Activated CD4-positive, alpha-beta T cell treated with anti-CD3 and anti-CD28 coated beads, Interleukin-2, amount 10 ng/mL, durations not matched to agents 24 days and 14 days (primary cell): Measurements from ENCODE around the gene HOXA5. TPM values are rescaled to one million over a fixed set of nuclear protein-coding genes. Genes with fewer than 3 reads are reported as not detected.

Source experiments
- DNase-seq: peaks from one replicate; pipeline ENCODE4 v3.0.0; 2022
- H3K27ac Mint-ChIP-seq: one replicate; pipeline ENCODE4 v1.8.0; 2022; ENCODE audit warnings: mild to moderate bottlenecking, mixed read lengths
- H3K27me3 Mint-ChIP-seq: one replicate; pipeline ENCODE4 v1.8.0; 2022; ENCODE audit warnings: mixed read lengths
- H3K36me3 Mint-ChIP-seq: one replicate; pipeline ENCODE4 v1.8.0; 2022; ENCODE audit warnings: low read depth, mild to moderate bottlenecking, mixed read lengths
- H3K4me1 Mint-ChIP-seq: one replicate; pipeline ENCODE4 v1.8.0; 2021; ENCODE audit warnings: mixed read lengths
- H3K4me3 Mint-ChIP-seq: one replicate; pipeline ENCODE4 v1.8.0; 2022; ENCODE audit warnings: mild to moderate bottlenecking, moderate library complexity, mixed read lengths
- H3K9me3 Mint-ChIP-seq: one replicate; pipeline ENCODE4 v1.8.0; 2021; ENCODE audit warnings: mixed read lengths
- intact Hi-C: fragments of 100-400 bp; cut with micrococcal nuclease; formaldehyde crosslinking; loops from one replicate; pipeline ENCODE4 v1.15.1; 2023
- total RNA-seq: library from RNA; stranded (reverse); gene quantifications from 2 replicates; pipeline ENCODE4 v1.2.3, GENCODE V29; 2022

HOXA5 gene
- total RNA-seq, 1 donor from 2014 or later, result not detected

GRCh38 chr7:27107391-27108381, 35.8 kb downstream of the HOXA5 start:
- no peak overlapping the region for H3K4me3 Mint-ChIP-seq
- DNase-seq, result no peak
- H3K27me3 Mint-ChIP-seq, result peaks cover 36% of the 10 kb centered on the region
- no peaks in the 10 kb centered on the region for H3K9me3 Mint-ChIP-seq
- H3K36me3 Mint-ChIP-seq, result no peaks in the 10 kb centered on the region
- intact Hi-C loops, result no loop called here
- no peak overlapping the region for H3K27ac Mint-ChIP-seq
- peaks cover 4% of the 10 kb centered on the region for H3K4me1 Mint-ChIP-seq

- intact Hi-C loops, result no loop called here
- Mint-ChIP-seq H3K27ac (no peak overlapping the region), H3K4me1 (peaks cover 4% of the 10 kb centered on the region), H3K36me3 (no peaks in the 10 kb centered on the region), H3K9me3 (no peaks in the 10 kb centered on the region), H3K27me3 (peaks cover 41% of the 10 kb centered on the region), H3K4me3 (no peak overlapping the region)
- no peak for DNase-seq
Measured at GRCh38 chr7:27106901-27107240, 36.6 kb downstream of the HOXA5 start.

DNA sequence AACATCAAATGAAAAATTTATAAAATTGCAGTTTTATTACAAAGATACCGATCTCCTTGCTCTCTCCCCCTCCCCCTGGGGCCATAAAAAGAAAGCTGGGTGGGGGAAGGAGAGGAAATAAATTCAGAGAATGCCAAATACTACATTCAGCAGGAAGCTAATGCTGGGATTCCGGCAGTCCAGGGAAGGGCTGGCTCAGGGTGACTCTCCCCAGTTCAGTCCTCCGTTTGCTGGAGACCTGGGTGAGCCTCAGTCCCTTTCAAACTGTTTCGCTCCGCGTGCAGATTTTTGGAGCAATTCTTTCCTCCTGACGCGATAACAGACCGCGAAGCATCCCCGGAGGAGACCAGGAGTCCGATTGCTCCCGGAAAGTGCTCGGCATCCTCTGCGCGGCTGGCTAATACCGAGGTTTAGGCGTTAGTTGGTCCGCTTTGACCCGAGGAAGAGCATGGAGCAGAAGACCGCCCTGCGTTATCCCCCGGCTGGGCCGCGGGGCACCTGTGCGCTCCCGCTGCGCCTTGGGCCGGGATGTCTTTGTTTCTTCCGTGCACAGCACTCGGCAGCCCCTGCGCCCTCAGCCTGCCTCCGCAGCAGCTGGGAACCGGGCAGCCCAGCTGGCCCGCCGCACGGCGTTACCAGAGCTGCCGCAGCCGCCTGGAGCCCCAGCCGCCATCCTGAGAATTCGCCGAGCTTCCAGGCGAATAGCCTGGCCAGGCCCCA, 37.1 kb downstream of the HOXA5 start:
- no peaks in the 10 kb centered on the region for H3K9me3 Mint-ChIP-seq
- peaks cover 4% of the 10 kb centered on the region for H3K4me1 Mint-ChIP-seq
- H3K27ac Mint-ChIP-seq, result no peak overlapping the region
- H3K36me3 Mint-ChIP-seq, result no peaks in the 10 kb centered on the region
- intact Hi-C loops, result no loop called here
- H3K27me3 Mint-ChIP-seq, result peaks cover 44% of the 10 kb centered on the region
- no peak overlapping the region for H3K4me3 Mint-ChIP-seq
- DNase-seq, result no peak

- DNase-seq, result no peak
- intact Hi-C loops, result no loop called here
- peaks cover 2% of the 10 kb centered on the region for H3K36me3 Mint-ChIP-seq
- H3K9me3 Mint-ChIP-seq, result no peaks in the 10 kb centered on the region
- H3K4me3 Mint-ChIP-seq, result no peak overlapping the region
- peaks cover 4% of the 10 kb centered on the region for H3K4me1 Mint-ChIP-seq
- no peak overlapping the region for H3K27ac Mint-ChIP-seq
- H3K27me3 Mint-ChIP-seq, result peaks cover 53% of the 10 kb centered on the region
Measured at GRCh38 chr7:27105301-27106031, 38.0 kb downstream of the HOXA5 start.

DNA sequence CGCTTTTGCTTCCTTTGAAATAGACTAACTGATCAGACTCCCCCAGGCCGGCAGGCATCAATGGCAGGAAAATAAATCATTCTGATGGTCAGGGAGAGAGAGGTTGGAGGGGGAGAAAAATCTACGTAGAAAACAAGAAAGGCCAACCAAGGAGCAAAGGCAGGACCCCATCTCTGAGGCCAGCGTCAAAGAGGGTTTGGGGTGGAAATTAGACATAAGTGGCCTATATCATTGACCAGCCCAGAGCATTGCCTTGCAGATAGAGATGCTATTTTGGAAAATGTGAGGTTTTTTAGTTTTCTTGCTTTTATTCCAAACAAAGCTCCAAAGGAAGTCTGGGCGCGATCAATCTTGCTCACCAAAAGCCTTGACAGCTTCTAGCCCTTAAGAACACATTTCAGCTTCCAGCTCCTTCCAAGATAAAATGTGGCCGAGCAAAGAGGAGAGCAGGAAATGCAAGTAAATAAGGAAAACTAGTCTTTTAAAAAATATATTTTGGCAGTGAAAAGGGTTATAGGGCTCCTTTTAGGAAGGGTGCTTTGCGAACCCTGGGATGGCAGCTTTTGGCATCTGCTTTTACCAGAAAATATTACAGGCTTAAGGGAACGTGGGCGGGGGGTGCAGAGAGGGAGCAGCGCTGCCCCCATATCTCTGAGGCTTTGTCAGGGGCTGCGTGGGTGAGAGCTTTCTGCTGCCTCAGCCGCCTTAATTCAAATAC, 39.0 kb downstream of the HOXA5 start:
- intact Hi-C loops, result no loop called here
- no peak for DNase-seq
- Mint-ChIP-seq H3K27ac (no peak overlapping the region), H3K36me3 (peaks cover 4% of the 10 kb centered on the region), H3K4me1 (peaks cover 4% of the 10 kb centered on the region), H3K4me3 (no peak overlapping the region), H3K9me3 (no peaks in the 10 kb centered on the region), H3K27me3 (peaks cover 62% of the 10 kb centered on the region)

DNA sequence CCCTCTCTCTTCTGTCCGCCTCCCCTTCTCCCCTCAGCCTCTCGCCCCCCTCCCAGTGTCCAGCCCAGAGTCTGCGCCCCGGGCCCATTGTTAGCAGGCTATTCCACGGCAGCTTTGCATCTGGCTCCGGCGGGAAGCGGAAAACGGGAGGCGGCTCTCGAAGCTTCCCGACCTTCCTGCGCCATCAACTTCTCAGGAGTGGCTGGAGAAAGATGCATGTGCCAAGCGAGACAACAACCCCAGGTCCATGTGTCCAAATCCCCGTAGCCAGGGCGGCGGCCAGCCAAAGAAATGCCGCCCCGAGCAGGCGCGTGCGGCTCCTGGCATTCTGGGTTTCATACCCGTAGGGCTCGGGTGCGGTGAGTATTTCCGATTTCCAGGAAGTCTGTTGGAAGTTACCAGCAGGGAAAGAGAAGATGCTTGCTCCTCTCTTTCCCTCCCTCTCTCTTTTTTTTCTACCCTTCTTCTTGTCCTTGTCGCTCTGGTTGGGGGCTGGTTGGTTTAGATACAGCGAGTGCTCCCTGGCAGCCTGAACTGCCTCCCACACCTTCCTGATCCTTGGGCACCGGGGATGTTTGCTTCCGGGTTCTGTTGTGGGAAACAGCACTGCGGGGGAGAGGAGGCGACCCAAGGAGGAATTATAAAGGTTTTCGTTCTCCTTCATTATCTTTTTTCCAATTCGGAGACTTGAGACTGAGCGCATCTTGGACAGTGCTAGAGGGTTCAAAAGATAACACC, 39.8 kb downstream of the HOXA5 start:
- intact Hi-C loops, result no loop called here
- H3K36me3 Mint-ChIP-seq, result peaks cover 6% of the 10 kb centered on the region
- peaks cover 4% of the 10 kb centered on the region for H3K4me1 Mint-ChIP-seq
- H3K27me3 Mint-ChIP-seq, result peaks cover 71% of the 10 kb centered on the region
- DNase-seq, result no peak
- no peaks in the 10 kb centered on the region for H3K9me3 Mint-ChIP-seq
- no peak overlapping the region for H3K27ac Mint-ChIP-seq
- H3K4me3 Mint-ChIP-seq, result no peak overlapping the region

DNA sequence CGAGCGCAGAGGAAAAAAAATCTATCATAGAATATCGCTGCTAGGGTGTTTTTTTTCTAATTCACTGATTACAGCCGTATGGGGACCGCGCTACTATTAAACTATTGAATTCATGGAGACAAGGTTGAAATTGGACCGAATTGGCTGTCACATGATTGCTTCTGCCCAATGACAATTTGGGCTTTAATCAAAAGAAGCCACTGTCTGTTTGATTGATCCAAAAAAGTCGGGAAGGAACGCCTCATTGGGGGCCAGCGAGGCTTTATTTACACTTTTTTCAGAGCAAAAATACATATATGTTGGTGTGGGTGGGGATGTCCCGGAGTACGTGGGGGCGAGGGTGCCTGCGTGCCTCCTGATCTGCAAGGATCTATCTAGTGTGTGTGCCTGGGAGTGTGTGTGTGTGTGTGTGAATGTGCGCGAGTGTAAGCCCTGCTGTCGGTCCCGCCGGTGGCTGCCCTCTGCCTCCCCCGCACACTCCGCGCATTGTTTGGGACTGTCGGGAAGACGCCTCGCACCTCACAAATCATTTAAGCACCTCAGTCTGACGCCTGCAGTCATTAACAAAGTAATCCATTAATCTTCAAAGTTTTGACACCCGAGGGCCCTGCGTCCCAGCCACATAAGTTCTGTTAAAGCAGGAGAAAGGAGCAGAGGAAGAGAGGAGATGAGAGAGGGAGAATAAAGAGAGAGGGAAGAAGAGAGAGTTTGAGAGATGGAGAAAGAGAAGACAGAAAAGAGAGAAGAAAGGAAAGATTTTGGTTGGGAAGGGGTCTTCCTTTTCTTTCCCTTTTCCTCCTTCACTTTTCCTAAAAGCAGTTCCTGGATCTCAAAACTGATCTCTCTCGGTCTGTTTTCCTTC, 40.7 kb downstream of the HOXA5 start, which contains the start of gene HOXA2:
TSS of gene HOXA2 (minus strand) at position 103 of the 862 bp plus-strand sequence. CDS start 183 bp downstream, outside the sequence.
- DNase-seq, result no peak
- peaks cover 7% of the 10 kb centered on the region for H3K4me1 Mint-ChIP-seq
- no peaks in the 10 kb centered on the region for H3K9me3 Mint-ChIP-seq
- peaks cover 78% of the 10 kb centered on the region for H3K27me3 Mint-ChIP-seq
- no peak within 1 kb of the TSS for H3K27ac Mint-ChIP-seq
- no peak within 1 kb of the TSS for H3K4me3 Mint-ChIP-seq
- H3K36me3 Mint-ChIP-seq, result peaks cover 6% of the 10 kb centered on the region
- intact Hi-C loops, result no loop called here

- Mint-ChIP-seq H3K4me3 (no peak overlapping the region), H3K36me3 (peaks cover 10% of the 10 kb centered on the region), H3K27me3 (peaks cover 85% of the 10 kb centered on the region), H3K9me3 (peaks cover 3% of the 10 kb centered on the region), H3K4me1 (peaks cover 12% of the 10 kb centered on the region), H3K27ac (no peak overlapping the region)
- intact Hi-C loops, result no loop called here
- no peak for DNase-seq
Measured at GRCh38 chr7:27101957-27102580, 41.4 kb downstream of the HOXA5 start.

DNA sequence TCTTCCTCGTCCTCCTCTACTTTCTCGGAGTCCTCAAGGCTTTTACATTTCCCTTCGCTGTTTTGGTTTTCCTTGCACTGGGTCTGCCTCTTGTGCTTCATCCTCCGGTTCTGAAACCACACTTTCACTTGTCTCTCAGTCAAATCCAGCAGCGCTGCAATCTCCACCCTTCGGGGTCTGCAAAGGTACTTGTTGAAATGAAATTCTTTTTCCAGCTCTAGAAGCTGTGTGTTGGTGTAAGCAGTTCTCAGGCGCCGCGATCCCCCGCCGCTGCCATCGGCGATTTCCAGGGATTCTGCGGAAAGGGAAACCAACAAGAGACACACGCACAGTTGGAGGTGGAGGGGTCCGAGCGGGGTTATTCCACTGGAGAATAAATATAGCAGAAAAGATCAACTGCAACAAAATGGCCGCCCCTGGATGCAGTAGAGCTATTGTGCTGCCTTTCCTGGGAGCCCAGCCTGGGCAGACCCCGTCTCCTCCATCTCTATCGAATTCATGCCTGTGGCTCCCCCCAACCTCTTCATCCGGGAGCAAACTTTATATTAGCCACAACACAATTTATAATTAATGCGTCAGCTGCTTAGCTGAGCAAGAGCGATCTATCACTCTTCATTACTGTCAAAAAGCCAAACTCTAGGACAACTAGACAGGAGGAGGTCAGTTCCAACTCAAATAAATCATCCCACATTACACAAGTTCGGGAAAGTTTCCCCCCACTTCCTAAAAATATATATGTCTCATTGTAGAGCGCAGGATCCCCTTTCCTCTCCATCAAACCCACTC, 42.1 kb downstream of the HOXA5 start:
- Mint-ChIP-seq H3K4me1 (peaks cover 13% of the 10 kb centered on the region), H3K27me3 (peaks cover 89% of the 10 kb centered on the region), H3K36me3 (peaks cover 10% of the 10 kb centered on the region), H3K9me3 (peaks cover 4% of the 10 kb centered on the region), H3K4me3 (no peak overlapping the region), H3K27ac (no peak overlapping the region)
- intact Hi-C loops, result no loop called here
- DNase-seq, result no peak

- H3K4me1 Mint-ChIP-seq, result peaks cover 14% of the 10 kb centered on the region
- H3K9me3 Mint-ChIP-seq, result peaks cover 4% of the 10 kb centered on the region
- H3K27me3 Mint-ChIP-seq, result peaks cover 85% of the 10 kb centered on the region
- intact Hi-C loops, result no loop called here
- no peak overlapping the region for H3K4me3 Mint-ChIP-seq
- H3K36me3 Mint-ChIP-seq, result peaks cover 10% of the 10 kb centered on the region
- no peak for DNase-seq
- no peak overlapping the region for H3K27ac Mint-ChIP-seq
Measured at GRCh38 chr7:27100694-27101170, 42.7 kb downstream of the HOXA5 start.
